ENCODE measurements around the gene TMOD2.
"Not testable (repeated sequence)": the region's sequence is repeated elsewhere in the genome, so short reads cannot be mapped to it uniquely, and the experiment has no call there.

Gene TMOD2

GRCh38 chr15:51774916-51775315 is 23.5 kb downstream of the TMOD2 start:
- DNase-seq (ENCODE audit: low read depth in 2 of 2): no peak

- DNase-seq (ENCODE audit: low read depth in 2 of 2): peak in 1 of 2 donors; percentile 22
Observed at GRCh38 chr15:51775967-51776816, 24.8 kb downstream of the TMOD2 start.

- DNase-seq (ENCODE audit: low read depth in 2 of 2): peak; percentile 16 to 23
Observed at GRCh38 chr15:51776952-51777569, 25.7 kb downstream of the TMOD2 start.

- DNase-seq (ENCODE audit: low read depth in 2 of 2): no peak
Observed at GRCh38 chr15:51780636-51781035, 29.2 kb downstream of the TMOD2 start.

GRCh38 chr15:51781506-51781905 is 30.1 kb downstream of the TMOD2 start:
- no peak for DNase-seq (ENCODE audit: low read depth in 2 of 2)

GRCh38 chr15:51782357-51782896 is 31.0 kb downstream of the TMOD2 start:
- DNase-seq (ENCODE audit: low read depth in 2 of 2): no peak

GRCh38 chr15:51783967-51784366 is 32.6 kb downstream of the TMOD2 start:
- no peak for DNase-seq (ENCODE audit: low read depth in 2 of 2)

- DNase-seq (ENCODE audit: low read depth in 2 of 2): not testable (repeated sequence)
Observed at GRCh38 chr15:51787130-51787529, 35.7 kb downstream of the TMOD2 start.

GRCh38 chr15:51792474-51792873 is 41.1 kb downstream of the TMOD2 start:
- DNase-seq (ENCODE audit: low read depth in 2 of 2): not testable (repeated sequence)

GRCh38 chr15:51793521-51794305 is 42.3 kb downstream of the TMOD2 start:
- no peak for DNase-seq (ENCODE audit: low read depth in 2 of 2)

GRCh38 chr15:51796847-51797401 is 45.5 kb downstream of the TMOD2 start:
- DNase-seq (ENCODE audit: low read depth in 2 of 2): no peak

- DNase-seq (ENCODE audit: low read depth in 2 of 2): no peak
Observed at GRCh38 chr15:51798281-51798680, 46.9 kb downstream of the TMOD2 start.

- DNase-seq (ENCODE audit: low read depth in 2 of 2): no peak
Observed at GRCh38 chr15:51799282-51800252, 48.2 kb downstream of the TMOD2 start.

GRCh38 chr15:51801391-51801835 is 50.0 kb downstream of the TMOD2 start:
- peak in 1 of 2 donors; percentile 3 for DNase-seq (ENCODE audit: low read depth in 2 of 2)

- no peak for DNase-seq (ENCODE audit: low read depth in 2 of 2)
Observed at GRCh38 chr15:51802593-51802992, 51.2 kb downstream of the TMOD2 start.

GRCh38 chr15:51803965-51804364 is 52.6 kb downstream of the TMOD2 start:
- DNase-seq (ENCODE audit: low read depth in 2 of 2): no peak

GRCh38 chr15:51806123-51806522 is 54.7 kb downstream of the TMOD2 start:
- DNase-seq (ENCODE audit: low read depth in 2 of 2): no peak

GRCh38 chr15:51809457-51809856 is 58.1 kb downstream of the TMOD2 start:
- DNase-seq (ENCODE audit: low read depth in 2 of 2): no peak

- DNase-seq (ENCODE audit: low read depth in 2 of 2): no peak
Observed at GRCh38 chr15:51812598-51812997, 61.2 kb downstream of the TMOD2 start.

GRCh38 chr15:51814606-51815005 is 63.2 kb downstream of the TMOD2 start:
- DNase-seq (ENCODE audit: low read depth in 2 of 2): no peak

- DNase-seq (ENCODE audit: low read depth in 2 of 2): no peak
Observed at GRCh38 chr15:51816611-51817010, 65.2 kb downstream of the TMOD2 start.
